GM12874 (cell line): Measurements from ENCODE around the gene SLC7A9.

Source experiments
- CTCF ChIP-seq: IDR thresholded peaks from 2 replicates; pipeline ENCODE4 v1.5.1; 2011; ENCODE audit warnings: low read depth, mild to moderate bottlenecking, control low read depth, low read length, moderate library complexity; ENCODE audit not compliant: insufficient read depth

The SLC7A9 gene

GRCh38 chr19:32842061-32842460 is 27.5 kb downstream of the SLC7A9 start:
- TF ChIP-seq CTCF: no peak

GRCh38 chr19:32837531-32837930 is 32.0 kb downstream of the SLC7A9 start:
- no peak for TF ChIP-seq CTCF

GRCh38 chr19:32831611-32832010 is 38.0 kb downstream of the SLC7A9 start:
- TF ChIP-seq CTCF: no peak

GRCh38 chr19:32830231-32831014 is 39.1 kb downstream of the SLC7A9 start:
- TF ChIP-seq CTCF: no peak

GRCh38 chr19:32829345-32829896 is 40.1 kb downstream of the SLC7A9 start:
- TF ChIP-seq CTCF: no peak

GRCh38 chr19:32828643-32829344 is 40.8 kb downstream of the SLC7A9 start:
- no peak for TF ChIP-seq CTCF

- TF ChIP-seq CTCF: no peak
Measured at GRCh38 chr19:32828139-32828538, 41.4 kb downstream of the SLC7A9 start.
